ENCODE measurements around the gene FXYD3.

- TF ChIP-seq, protein P1, sequence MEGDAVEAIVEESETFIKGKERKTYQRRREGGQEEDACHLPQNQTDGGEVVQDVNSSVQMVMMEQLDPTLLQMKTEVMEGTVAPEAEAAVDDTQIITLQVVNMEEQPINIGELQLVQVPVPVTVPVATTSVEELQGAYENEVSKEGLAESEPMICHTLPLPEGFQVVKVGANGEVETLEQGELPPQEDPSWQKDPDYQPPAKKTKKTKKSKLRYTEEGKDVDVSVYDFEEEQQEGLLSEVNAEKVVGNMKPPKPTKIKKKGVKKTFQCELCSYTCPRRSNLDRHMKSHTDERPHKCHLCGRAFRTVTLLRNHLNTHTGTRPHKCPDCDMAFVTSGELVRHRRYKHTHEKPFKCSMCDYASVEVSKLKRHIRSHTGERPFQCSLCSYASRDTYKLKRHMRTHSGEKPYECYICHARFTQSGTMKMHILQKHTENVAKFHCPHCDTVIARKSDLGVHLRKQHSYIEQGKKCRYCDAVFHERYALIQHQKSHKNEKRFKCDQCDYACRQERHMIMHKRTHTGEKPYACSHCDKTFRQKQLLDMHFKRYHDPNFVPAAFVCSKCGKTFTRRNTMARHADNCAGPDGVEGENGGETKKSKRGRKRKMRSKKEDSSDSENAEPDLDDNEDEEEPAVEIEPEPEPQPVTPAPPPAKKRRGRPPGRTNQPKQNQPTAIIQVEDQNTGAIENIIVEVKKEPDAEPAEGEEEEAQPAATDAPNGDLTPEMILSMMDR (IDR thresholded peaks at IDR 0.05): no peak
- TF ChIP-seq POLR2A (IDR thresholded peaks at IDR 0.05): no peak
These were observed 35.8 kb downstream of the FXYD3 start for GRCh38 chr19:35151273-35152065.
